Measurements from ENCODE around the gene LPO. TPM values are rescaled to one million over a fixed set of nuclear protein-coding genes. Genes with fewer than 3 reads are reported as not detected.

LPO gene
- total and polyA plus RNA-seq, 2 donors (not counting 3 experiments of a cell fraction or from before 2014, with no cell fraction given) = not detected

DNA sequence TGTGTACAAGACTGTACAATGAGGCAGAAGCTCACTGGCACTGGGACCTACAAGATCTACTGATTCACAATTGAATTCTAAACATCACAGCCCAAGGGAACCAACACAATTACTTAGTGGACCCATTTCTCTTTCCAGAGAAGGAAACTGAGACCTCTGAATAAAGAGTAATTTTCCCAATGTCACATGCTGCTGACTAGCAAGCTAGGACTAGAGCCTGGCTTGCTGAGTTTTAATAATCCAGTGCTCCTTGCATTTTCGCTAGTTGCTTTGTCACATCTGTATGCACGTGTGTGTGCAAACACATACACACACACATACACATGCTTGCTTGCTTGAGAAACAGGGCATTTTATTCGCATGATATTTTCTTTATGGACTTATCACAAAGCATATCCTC is 3.9 kb upstream of the LPO start:
- TF ChIP-seq JUN (IDR thresholded peaks at IDR 0.05; ENCODE audit: borderline replicate concordance, insufficient read depth, insufficient read length, low read depth) (no peak), MYC (IDR thresholded peaks at IDR 0.05; ENCODE audit: low read depth, low read length) (no peak), GATA2 (IDR thresholded peaks at IDR 0.05; ENCODE audit: insufficient read depth, insufficient read length, low read depth, low read length) (no peak), POLR2AphosphoS5 (IDR thresholded peaks at IDR 0.05; ENCODE audit: insufficient read depth, low read depth, low read length) (no peak), POLR2A (IDR thresholded peaks at IDR 0.05; ENCODE audit: low read depth, low read length) (no peak), FOS (IDR thresholded peaks at IDR 0.05; ENCODE audit: borderline replicate concordance, insufficient read depth, low read length) (no peak), CTCF (IDR thresholded peaks at IDR 0.05; ENCODE audit: extremely low read depth in 1 of 2, insufficient read depth in 1 of 2, low read depth in 1 of 2, low read length in 2 of 2) (no peak)
- TF ChIP-seq, protein P1, sequence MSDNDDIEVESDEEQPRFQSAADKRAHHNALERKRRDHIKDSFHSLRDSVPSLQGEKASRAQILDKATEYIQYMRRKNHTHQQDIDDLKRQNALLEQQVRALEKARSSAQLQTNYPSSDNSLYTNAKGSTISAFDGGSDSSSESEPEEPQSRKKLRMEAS (IDR thresholded peaks at IDR 0.05; ENCODE audit: insufficient read depth, insufficient read length) = no peak
- Histone ChIP-seq H3K9me3 (replicated peaks; ENCODE audit: control insufficient read depth, insufficient read depth, low read length) (no peaks in the 10 kb centered on the region), H3K4me2 (ENCODE audit: insufficient read depth, low read length) (no peak overlapping the region), H3K4me3 (replicated peaks in 1 of 3; ENCODE audit: insufficient read depth in 1 of 3, low read depth in 1 of 3, low read length in 3 of 3) (no peak overlapping the region), H3K27ac (ENCODE audit: insufficient read depth, low read depth, low read length) (no peak overlapping the region), H2AFZ (ENCODE audit: low read depth, low read length) (no peak overlapping the region), H3K27me3 (ENCODE audit: control insufficient read depth in 2 of 2, insufficient read depth in 2 of 2, low read length in 2 of 2) (peaks cover 11 to 17% of the 10 kb centered on the region in 2 experiments), H3K9me1 (replicated peaks; ENCODE audit: control insufficient read depth, extremely low read depth, insufficient read depth, low read length) (no peaks in the 10 kb centered on the region), H3K36me3 (ENCODE audit: control insufficient read depth in 2 of 2, extremely low read depth in 1 of 2, insufficient read depth in 2 of 2, low read length in 2 of 2) (no peaks in the 10 kb centered on the region), H3K79me2 (ENCODE audit: control insufficient read depth, insufficient read depth, low read length) (no peaks in the 10 kb centered on the region), H3K4me1 (ENCODE audit: control insufficient read depth, extremely low read depth, insufficient read depth, low read length) (no peaks in the 10 kb centered on the region), H4K20me1 (replicated peaks; ENCODE audit: control insufficient read depth, extremely low read depth, insufficient read depth, low read length) (no peaks in the 10 kb centered on the region), H3K9ac (replicated peaks; ENCODE audit: extremely low read depth, insufficient read depth, low read length) (no peak overlapping the region)
- DNase-seq (ENCODE audit: low read depth, low spot score) (no peak), FAIRE-seq (no peak)
- ChIA-PET POLR2A (no interaction called here), CTCF (no interaction called here)
- BruUV-seq (replicated peaks) = no TSS peak
- intact Hi-C loops (cut with micrococcal nuclease) (no loop called here), dilution Hi-C loops (cut with MboI; ENCODE audit: extremely low pct_ligation_motif_present, low sequenced_read_pairs) (no loop called here)

Measured in endothelial cell of umbilical vein (primary cell).